IMR-90 (cell line): ENCODE measurements around the gene ACTMAP.
"Not testable (repeated sequence)": the region's sequence is repeated elsewhere in the genome, so short reads cannot be mapped to it uniquely, and the experiment has no call there.

ENCODE experiments used
- BHLHE40 ChIP-seq: fragments of 150-350 bp; IDR thresholded peaks from 2 replicates; pipeline ENCODE4 v1.6.1; 2016; ENCODE audit warnings: mild to moderate bottlenecking, low read depth, low read length
- CEBPB ChIP-seq: IDR thresholded peaks from 2 replicates; pipeline ENCODE4 v1.6.1; 2012; ENCODE audit warnings: low read depth, low read length, improper control_type of control experiment
- CHD1 ChIP-seq: IDR thresholded peaks from 2 replicates; pipeline ENCODE4 v1.6.1; 2012; ENCODE audit warnings: low read depth, low read length, improper control_type of control experiment
- MXI1 ChIP-seq: IDR thresholded peaks from 2 replicates; pipeline ENCODE4 v1.6.1; 2012; ENCODE audit warnings: low read depth, mild to moderate bottlenecking, low read length, moderate library complexity, borderline replicate concordance
- POLR2A ChIP-seq: IDR thresholded peaks from 2 replicates; pipeline ENCODE4 v1.6.1; 2012; ENCODE audit warnings: mild to moderate bottlenecking, low read depth, low read length
- RCOR1 ChIP-seq: IDR thresholded peaks from 2 replicates; pipeline ENCODE4 v1.6.1; 2012; ENCODE audit warnings: mild to moderate bottlenecking, low read length, improper control_type of control experiment; ENCODE audit not compliant: insufficient replicate concordance
- RFX5 ChIP-seq: IDR thresholded peaks from 2 replicates; pipeline ENCODE4 v1.8.0; 2012; ENCODE audit warnings: low read depth, mild to moderate bottlenecking, low read length, moderate library complexity
- SMC3 ChIP-seq: fragments of 150-350 bp; IDR thresholded peaks from 2 replicates; pipeline ENCODE4 v1.6.1; 2016; ENCODE audit warnings: low read depth, mild to moderate bottlenecking, antibody characterized with exemption, low read length, moderate library complexity
- TF ChIP-seq, protein P1 (sequence below): conservative IDR thresholded peaks from 2 replicates; pipeline ENCODE4 v1.5.1; 2012; ENCODE audit warnings: mild to moderate bottlenecking, low read depth, low read length, improper control_type of control experiment
- TF ChIP-seq, protein P2 (sequence below): fragments of 150-350 bp; IDR thresholded peaks from 2 replicates; pipeline ENCODE4 v1.6.1; 2016; ENCODE audit warnings: low read depth, mild to moderate bottlenecking, low read length, moderate library complexity, borderline replicate concordance

DNA sequence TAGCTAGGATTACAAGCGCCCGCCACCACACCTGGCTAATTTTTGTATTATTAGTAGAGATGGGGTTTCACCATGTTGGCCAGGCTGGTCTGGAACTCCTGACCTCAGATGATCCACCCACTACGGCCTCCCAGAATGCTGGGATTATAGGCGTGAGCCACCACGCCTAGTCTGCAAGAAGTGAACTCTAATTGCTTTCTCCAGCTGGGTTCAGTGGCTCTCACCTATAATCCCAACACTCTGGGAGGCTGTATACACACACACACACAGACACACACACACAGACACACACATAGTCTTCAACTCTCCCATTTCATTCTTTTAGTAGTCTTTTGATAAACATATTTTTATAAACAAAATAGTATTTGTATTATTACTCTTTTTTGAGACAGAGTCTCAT, 20.2 kb downstream of the ACTMAP start:
- TF ChIP-seq POLR2A, CEBPB, SMC3, BHLHE40, RFX5, CHD1, RCOR1, MXI1: not testable (repeated sequence)
- TF ChIP-seq, protein P1, sequence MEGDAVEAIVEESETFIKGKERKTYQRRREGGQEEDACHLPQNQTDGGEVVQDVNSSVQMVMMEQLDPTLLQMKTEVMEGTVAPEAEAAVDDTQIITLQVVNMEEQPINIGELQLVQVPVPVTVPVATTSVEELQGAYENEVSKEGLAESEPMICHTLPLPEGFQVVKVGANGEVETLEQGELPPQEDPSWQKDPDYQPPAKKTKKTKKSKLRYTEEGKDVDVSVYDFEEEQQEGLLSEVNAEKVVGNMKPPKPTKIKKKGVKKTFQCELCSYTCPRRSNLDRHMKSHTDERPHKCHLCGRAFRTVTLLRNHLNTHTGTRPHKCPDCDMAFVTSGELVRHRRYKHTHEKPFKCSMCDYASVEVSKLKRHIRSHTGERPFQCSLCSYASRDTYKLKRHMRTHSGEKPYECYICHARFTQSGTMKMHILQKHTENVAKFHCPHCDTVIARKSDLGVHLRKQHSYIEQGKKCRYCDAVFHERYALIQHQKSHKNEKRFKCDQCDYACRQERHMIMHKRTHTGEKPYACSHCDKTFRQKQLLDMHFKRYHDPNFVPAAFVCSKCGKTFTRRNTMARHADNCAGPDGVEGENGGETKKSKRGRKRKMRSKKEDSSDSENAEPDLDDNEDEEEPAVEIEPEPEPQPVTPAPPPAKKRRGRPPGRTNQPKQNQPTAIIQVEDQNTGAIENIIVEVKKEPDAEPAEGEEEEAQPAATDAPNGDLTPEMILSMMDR: not testable (repeated sequence)
- TF ChIP-seq, protein P2, sequence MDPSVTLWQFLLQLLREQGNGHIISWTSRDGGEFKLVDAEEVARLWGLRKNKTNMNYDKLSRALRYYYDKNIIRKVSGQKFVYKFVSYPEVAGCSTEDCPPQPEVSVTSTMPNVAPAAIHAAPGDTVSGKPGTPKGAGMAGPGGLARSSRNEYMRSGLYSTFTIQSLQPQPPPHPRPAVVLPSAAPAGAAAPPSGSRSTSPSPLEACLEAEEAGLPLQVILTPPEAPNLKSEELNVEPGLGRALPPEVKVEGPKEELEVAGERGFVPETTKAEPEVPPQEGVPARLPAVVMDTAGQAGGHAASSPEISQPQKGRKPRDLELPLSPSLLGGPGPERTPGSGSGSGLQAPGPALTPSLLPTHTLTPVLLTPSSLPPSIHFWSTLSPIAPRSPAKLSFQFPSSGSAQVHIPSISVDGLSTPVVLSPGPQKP: not testable (repeated sequence)
